NOMO-1 treated with dmso at 0.1 percent for 144 hours (cell line): ENCODE measurements around the gene ICE2.
"Not testable (repeated sequence)": the region's sequence is repeated elsewhere in the genome, so short reads cannot be mapped to it uniquely, and the experiment has no call there.

Experiments
- DNase-seq: peaks from one replicate; lab custom pipeline; 2025; ENCODE audit not compliant: unreplicated experiment; lab: John Stamatoyannopoulos, UW

The ICE2 gene

DNA sequence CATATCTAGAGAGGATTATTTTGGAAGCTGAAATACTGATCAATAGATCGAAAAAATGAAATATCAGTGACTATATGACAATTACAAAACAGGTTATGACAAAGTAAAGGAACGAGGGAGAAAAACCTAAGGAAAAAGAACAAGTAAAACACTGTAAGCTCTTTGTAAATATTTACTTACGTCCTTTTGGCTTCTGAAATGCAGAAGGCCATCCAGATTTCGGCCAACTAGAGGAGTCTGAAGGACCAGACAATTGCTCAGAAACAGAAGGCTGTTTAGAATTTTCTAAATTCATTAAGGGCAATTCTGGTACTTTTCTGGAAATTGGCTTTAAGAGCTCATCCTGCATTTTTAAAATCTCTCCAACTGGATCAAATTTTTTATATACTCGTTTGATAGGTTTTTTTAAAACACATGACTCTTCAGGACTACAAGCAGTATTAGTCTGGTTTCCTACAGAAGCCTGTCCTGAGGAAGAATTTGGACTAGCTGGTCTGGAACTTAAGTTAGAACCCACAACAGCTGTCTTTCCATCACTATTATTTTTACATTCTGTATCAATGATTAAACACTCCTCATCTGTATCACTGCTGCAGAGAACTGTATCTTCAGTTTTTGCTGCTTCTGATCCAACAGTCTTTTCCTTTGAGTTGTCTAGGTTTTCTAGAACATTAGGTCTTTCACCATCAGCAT lies 30.1 kb downstream of the ICE2 start:
- DNase-seq, result no peak

DNA sequence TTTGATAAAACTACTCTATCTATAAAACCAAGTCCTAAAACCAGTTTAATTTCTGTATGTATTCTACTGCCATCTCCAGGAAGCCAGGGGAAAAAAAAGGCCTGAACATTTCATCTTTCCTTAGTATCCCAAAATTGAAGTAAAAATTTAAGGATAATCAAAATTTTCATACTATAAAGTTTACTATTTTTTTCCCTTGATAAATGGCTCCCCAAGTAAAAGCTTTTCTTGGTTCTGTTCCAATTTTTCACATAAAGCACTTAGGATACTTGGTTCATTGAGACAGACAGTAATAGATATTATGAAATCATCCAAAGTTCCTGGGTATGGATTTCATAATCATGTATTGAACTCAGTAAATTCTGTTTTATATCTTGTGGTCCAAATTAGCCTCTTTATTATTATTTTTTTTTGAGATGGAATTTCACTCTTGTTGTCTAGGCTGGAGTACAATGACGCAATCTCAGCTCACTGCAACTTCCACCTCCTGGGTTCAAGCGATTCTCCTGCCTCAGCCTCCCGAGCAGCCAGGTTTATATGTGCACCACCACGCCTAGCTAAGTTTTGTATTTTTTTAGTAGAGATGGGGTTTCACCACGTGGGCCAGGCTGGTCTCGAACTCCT lies 34.5 kb downstream of the ICE2 start:
- DNase-seq, result no peak

DNA sequence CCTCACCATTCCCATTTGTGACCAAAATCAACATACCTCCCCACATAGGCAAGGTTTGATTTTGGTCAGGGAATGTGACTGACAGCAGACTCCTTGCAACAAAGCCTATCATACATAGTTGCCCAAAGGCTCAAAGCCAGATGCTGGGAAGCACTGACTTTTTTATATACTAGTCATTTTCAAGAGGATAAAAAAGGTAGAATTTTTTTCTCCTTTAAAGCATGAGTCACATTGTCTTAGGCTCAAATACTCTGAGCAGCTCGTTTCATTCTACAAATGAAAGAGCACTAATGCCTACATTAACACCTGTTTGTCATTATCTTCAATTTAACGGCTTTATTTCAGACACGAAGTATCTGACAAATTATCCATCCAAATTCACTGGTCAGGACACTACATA lies 36.2 kb downstream of the ICE2 start:
- DNase-seq, result no peak

DNA sequence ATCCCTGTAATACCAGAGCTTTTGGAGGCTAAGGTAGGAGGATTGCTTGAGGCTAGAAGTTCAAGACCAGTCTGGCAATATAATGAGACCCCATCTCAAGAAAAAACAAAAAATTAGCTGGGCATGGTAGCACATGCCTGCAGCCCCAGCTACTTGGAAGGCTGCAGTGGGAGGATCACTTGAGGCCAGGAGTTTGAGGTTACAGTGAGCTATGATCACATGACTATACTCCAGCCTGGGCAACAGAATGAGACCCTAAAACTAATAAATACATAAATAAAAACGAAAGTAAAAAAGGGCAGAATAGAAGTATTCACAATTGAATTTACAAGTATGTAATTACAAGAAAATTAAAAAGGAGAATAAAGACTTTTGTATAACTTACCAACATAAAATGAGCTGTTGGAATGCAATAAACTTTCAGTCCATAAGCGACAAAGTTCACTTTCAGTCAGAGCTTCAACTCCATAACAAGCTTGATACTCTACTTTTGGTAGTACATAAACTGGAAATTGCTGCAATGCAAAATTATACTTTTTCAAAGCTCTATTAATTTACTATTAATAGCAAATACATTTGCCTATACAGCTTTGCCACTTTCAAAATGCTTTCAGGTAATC lies 36.8 kb downstream of the ICE2 start:
- no peak for DNase-seq

DNA sequence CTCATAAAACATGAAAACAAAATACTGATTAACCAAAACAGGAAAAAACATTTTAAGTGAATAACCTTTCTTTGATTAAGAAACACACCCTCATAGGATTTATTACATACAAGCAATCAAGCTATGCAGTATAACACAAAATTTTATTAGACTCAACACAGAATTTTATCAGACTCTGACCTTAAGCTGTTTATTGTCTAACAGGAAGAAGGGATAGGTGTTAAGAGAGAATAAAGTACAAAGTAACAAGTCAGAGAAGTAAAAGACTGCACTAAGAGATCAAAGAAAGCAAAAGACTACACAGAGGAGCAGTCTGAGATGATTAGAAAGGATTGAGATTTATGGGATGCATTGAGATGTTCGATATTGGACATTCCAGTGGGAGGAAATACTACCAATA lies 37.6 kb downstream of the ICE2 start:
- DNase-seq, result no peak

DNA sequence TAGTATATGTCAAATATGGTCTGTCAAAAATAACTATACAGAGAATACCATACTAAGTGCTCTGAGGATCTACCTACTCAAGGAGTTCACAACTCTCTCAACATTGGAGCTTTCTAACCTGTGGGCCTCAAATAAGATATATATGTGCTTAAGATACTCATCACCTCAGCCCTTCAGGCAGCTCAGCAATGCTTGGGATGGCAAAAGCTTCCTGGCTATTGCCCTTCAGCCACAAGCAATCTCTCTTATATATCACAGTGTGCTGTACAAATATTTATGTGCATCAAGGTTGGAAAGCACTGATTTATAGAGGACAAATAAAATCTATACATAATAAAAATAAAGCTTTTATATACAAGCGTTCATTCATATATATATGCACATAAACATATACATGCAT lies 40.3 kb downstream of the ICE2 start:
- no peak for DNase-seq

DNA sequence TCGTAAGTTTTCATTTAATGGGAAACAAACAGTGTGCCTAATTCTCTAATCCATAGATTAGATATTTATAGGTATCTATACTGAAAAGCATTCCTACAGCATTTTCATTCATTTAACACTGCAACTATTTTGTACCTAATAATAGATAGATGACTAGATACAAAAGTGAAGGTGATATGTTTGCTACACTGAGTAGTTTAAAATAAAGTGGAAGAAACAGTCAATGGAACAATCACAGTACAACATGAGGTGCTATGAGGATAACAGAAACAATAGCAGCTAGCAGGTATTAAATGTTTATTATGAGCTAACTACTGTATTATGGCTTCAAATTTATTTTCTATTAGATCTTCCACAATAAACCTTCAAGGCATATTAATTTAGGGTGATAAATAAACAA lies 50.0 kb downstream of the ICE2 start:
- DNase-seq, result no peak

DNA sequence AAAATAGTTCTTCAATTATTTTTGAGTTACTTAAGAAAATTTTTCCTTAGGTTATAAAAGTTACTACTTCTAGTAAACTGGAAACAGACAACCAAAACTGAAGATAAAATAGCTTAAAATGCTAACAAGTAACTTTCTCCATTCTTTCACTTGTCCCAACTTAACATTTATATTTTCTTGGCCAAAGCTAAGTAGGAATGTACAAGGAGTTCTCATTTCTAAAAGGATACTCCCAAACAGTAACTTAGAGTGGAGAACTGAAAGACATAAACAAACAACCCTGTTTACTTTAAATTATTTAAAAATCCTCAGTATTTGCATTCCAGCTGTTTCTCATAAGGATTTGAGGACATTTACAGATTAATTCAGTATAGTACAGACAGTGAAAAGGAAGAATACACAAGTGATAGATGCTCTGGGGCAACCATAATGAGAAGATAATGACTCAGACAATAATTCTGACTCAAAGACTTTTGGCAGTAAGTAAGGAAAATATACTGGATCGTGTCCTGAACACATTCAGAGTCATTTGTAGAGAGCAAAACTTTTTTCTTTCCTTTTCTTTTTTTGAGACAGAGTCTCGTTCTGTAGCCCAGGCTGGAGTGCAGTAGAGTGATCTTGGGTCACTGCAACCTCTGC lies 52.0 kb downstream of the ICE2 start:
- DNase-seq, result no peak

DNA sequence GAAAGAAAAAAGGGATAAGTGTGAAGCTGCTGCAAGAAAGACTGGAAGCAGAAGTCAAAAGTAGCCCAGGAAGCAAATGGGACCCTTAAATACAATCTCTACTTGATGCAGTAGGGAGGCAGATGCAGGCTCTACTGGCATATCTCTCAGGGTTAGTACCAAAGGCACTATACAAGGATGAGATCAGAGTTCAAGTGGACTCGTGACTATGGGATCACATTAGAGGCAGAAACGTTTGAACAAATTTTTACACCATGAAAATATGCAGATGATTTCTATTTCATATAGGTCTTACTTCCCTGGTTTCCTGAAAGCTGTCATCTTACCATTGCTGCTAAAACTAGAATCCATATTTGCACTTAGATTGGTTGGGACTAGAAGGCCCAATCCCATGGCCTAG lies 53.5 kb downstream of the ICE2 start:
- DNase-seq, result no peak

DNA sequence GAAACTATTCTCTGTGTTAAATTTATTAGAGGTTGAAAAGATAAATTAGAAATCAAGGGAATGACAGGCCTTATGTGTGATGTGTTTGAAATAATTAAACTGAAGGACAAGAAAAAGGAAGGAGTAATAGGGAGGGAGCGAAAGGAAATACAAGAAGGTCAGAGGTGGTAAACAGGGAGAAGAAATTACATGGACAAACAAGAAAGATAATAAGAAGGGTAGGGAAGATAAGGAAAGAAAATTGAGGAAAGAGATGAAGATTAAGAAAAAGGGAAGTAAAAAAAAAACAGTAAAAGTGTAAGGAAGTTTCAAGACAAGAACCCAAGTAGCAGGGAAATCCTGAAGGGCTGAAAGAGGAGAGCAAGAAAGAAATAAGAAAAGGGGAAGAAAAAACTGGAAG lies 54.9 kb downstream of the ICE2 start:
- DNase-seq, result no peak

DNA sequence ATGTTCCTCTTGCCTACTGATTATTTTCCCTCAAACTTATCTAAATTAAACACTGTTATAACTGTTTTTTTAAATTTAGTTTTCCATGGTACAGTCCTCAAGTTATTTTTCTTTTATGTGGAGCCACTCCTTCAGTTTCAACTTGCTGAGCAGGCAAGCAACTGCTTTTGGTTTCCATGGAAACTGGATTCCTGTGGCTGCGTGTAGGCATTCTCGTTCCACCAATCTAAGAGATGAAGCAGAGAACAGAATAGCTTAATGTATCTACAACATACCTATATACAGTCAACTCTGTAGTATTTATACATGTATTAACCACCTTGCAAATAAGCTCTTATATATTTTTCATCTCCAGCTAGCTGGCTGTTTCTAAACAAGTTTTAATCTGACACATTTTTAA lies 55.4 kb downstream of the ICE2 start:
- no peak for DNase-seq

DNA sequence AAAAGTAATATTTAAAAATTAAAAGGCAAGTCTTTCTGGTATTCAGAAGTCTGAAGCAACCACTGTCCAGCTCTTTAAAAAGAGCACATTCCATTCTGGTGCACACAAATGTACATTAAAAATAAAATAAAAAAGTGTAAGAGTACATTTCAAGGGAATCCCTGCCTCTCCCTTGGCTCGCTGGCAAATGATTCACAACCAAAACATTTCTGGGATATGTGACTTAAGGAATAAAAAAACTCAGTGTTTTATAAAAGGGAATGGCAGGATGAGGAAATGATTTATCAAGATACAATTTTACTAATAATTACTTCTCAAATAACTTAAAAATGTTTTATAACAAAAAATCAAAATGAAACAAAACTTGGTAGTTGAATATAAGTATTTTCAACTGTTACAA lies 57.4 kb downstream of the ICE2 start:
- DNase-seq, result no peak

DNA sequence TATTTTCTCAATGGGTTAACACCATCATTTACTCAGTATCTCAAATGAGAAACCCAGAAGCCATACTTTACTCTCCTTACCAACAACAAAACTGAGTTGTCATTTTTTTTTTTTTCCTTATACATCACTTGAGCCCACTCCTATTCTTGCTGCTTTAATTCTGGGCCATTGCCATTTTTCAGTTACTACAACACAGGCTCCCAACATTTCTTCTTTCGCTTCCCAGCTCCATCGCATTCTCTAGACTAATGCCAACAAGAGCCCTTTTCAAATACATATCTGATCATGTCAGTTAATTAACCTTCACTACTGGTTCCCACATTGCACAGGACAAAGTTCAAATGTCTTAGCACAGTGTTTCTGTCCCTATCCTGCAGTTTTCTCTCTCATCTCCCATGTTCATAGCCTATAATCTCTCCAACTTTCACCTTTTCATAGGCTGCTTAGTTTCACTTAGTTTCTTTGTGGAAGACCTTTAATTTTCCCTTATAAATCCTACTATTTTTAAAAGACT lies 58.7 kb downstream of the ICE2 start:
- DNase-seq, result no peak

DNA sequence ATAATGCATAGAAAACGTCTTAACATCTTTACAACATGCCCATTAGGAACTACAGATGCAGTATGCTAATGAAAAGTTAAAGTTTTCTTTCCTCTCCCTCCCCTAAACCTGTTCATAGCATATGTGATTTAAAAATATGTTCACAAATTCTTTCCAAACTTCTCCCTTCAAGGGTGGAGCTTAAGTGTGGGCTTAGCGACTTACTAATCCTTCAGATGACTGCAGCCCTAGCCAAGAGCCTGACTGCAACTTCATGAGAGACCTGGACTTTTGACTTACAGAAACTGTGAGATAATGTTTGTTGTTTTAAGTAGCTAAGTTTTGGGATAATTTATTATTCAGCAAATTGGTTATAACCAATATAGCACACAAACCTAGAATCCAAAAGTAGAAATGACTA lies 59.2 kb downstream of the ICE2 start:
- DNase-seq, result no peak

DNA sequence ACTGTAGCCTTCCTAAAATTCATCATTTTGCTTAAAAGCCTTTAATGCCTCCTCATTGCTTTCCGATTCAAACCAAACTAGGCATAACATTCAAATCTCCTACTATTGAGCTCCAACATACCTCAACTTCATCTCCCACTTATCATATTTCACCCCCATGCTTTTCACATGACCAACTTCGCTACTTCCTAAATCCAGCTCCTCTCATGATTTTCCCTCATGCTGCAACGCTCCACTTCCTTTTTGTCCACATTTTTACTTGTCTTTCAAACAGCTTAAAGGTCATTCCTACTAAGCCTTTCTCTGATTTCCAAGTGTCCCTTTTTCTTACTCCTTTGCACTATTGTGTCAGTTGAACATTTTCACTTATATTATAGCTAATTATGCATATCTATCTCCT lies 60.8 kb downstream of the ICE2 start:
- DNase-seq, result no peak

DNA sequence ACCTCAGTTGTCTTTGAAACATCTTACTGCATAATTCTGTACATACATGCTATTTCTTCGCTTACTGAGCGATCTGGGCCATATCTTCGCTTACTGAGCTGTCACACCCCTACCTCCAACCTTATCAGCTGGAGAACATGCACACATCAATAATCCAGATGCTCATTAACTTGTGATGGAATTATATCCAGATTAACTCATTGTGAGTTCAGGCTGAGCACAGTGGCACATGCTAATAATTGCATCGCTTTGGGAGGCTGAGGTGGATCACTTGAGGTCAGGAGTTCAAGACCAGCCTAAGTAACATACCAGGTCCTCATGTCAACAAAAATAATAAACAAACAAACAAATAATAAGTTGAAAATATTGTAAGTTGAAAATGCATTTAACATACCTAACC lies 61.8 kb downstream of the ICE2 start:
- no peak for DNase-seq

DNA sequence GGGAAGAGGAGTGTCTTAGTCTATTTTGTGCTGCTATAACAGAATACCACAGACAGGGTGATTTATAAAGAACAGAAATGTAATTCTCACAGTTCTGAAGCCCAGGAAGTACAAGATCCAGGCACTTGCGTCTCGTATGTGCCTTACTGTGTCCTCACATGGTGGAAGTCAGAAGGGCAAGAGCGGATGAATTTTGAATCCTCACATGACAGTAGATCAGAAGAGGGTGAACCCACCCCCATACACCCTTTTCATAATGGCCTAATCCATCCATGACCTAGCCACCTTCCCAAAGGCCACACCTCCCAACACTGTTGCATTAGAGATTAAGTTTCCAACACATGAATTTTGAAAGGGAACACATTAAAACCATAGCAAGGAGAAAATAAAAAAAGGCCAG lies 62.5 kb downstream of the ICE2 start:
- DNase-seq, result no peak

DNA sequence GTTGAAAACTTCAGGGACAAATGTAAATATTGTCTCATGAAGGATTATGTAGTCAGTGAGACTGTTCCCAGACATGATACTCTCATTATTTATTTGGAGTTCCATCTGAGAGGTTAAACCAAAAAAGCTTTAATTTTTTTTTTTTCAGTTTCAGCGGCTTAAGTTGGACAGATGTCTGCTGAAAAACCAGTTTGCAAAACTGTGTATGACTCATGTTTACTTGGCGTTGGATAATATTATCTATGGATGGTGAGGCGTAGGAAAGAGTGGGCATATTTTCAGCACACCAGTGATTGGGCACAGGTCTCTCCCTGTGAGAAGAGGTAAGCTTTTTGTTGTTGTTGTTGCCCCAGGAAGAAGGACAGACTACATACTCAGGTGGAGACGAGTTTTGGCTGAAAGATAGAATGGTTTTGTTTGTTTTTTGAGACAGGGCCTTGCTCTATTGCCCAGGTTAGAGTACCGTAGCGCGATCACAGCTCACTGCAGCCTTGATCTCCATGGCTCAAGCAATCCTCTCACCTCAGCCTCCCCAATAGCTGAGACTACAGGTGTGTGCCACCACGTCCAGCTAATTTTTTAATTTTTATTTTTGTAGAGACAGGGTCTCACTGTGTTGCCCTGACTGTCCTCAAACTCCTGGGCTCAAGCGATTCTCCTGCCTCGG lies 64.8 kb downstream of the ICE2 start:
- no peak for DNase-seq

DNA sequence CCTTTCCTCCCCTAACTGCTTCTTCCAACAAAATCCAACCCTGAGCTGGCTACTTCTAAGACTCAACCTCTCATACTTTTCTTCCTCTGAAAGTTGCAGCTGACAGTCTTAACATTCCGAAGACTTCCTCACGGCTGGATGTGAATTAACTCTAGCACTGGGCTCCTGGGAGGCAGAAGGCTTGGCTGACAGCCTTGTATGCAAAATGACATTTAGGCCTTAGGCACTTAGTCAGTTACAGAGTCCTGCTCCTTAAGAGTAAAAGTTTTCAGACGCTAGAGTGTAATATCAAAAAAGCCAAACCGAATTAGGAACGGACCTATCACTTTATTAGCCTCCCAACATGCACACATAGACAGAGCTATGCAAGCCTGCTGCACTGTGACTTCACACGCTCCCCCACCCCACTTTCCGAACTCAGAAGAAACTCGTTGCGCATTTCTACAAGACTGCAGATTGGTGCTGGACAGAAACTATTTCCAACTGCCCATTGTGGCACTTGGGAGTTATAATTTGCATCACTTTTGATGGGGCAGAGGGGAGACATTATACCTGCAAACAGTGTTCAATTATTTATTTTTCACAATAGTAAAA lies 65.6 kb downstream of the ICE2 start:
- DNase-seq, result no peak

DNA sequence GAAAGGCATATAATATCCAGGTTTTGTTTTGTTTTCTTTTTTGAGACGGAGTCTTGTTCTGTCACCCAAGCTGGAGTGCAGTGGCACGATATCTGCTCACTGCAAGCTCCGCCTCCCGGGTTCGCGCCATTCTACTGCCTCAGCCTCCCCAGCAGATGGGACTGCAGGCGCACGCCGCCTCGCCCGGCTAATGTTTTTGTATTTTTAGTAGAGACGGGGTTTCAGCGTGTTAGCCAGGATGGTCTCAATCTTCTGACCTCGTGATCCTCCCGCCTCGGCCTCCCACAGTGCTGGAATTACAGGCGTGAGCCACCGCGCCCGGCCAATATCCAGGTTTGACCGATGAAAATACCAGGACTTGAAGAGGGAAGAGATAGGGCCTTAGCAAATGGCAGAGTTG lies 66.1 kb downstream of the ICE2 start:
- DNase-seq, result not testable (repeated sequence)

DNA sequence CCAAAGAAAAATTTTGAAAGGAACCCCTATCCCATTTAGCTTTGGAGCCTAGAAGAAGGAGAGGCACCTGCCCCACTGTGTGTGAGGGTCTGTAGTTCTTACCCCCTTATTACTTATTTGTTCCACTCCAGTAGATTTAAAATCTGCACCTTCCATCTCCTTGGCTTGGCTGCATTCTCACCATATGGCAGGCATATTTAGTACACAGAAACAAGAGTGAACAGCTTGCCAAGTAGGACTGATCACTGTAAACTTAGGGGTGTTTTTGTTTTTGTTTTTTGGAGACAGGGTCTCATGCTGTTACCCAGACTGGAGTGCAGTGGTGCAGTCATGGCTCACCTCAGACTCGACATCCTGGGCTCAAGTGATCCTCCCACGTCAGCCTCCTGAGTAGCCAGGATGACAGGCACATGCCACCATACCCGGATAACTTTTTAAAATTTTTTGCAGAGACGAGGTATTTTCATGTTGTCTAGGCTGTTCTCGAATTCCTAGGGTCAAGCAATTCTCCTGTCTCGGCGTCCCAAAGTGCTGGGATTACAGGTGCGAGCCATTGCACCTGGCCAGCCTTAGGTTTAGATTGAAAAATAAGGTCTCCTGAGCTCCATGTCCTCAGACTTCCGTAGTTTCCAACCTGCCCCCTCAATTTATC lies 67.0 kb downstream of the ICE2 start:
- no peak for DNase-seq
